Parathyroid adenoma (tissue), 2 donors: ENCODE results near the gene MS4A18.

Source experiments
- H2AFZ ChIP-seq: fragments of 300-600 bp; sonication (generic); one replicate; pipeline ENCODE4 v1.7.0; 2017; ENCODE audit warnings: antibody characterized with exemption, mild to moderate bottlenecking
- H3K27ac ChIP-seq: fragments of 300-600 bp; sonication (generic); one replicate; pipeline ENCODE4 v1.7.0; 2017
- H3K27me3 ChIP-seq: fragments of 300-600 bp; sonication (generic); one replicate; pipeline ENCODE4 v1.7.0; 2017; ENCODE audit warnings: low read length; ENCODE audit not compliant: control insufficient read depth, insufficient read depth
- H3K36me3 ChIP-seq: fragments of 300-600 bp; sonication (generic); one replicate; pipeline ENCODE4 v1.7.0; 2017; ENCODE audit warnings: low read length; ENCODE audit not compliant: control insufficient read depth, insufficient read depth
- H3K4me1 ChIP-seq: fragments of 300-600 bp; sonication (generic); one replicate; pipeline ENCODE4 v1.7.0; 2017; ENCODE audit warnings: control low read depth
- H3K4me2 ChIP-seq: fragments of 300-600 bp; sonication (generic); one replicate; pipeline ENCODE4 v1.7.0; 2017; ENCODE audit warnings: low read length
- H3K4me3 ChIP-seq: fragments of 300-600 bp; sonication (generic); one replicate; pipeline ENCODE4 v1.7.0; 2017; ENCODE audit warnings: low read depth, low read length
- H3K79me2 ChIP-seq: fragments of 300-600 bp; sonication (generic); one replicate; pipeline ENCODE4 v1.7.0; 2017; ENCODE audit warnings: control low read depth
- H3K9ac ChIP-seq: fragments of 300-600 bp; sonication (generic); one replicate; pipeline ENCODE4 v1.7.0; 2017; ENCODE audit warnings: mild to moderate bottlenecking
- H3K9me3 ChIP-seq: fragments of 300-600 bp; sonication (generic); one replicate; pipeline ENCODE4 v1.7.0; 2017; ENCODE audit warnings: low read length; ENCODE audit not compliant: control insufficient read depth
- CTCF ChIP-seq: fragments of 300-600 bp; sonication (generic); IDR thresholded peaks from one replicate; pipeline ENCODE4 v1.7.0; 2017; ENCODE audit warnings: antibody characterized with exemption, mild to moderate bottlenecking
- donor health status: primary hyperparathyroidism.

The MS4A18 gene

GRCh38 chr11:60717956-60718355 is 6.6 kb upstream of the MS4A18 start:
- no peak overlapping the region for H3K4me3 ChIP-seq
- no peaks in the 10 kb centered on the region for H3K9me3 ChIP-seq
- no peaks in the 10 kb centered on the region for H3K27me3 ChIP-seq
- H3K4me1 ChIP-seq: no peaks in the 10 kb centered on the region
- H3K36me3 ChIP-seq: no peaks in the 10 kb centered on the region
- H3K9ac ChIP-seq: no peak overlapping the region
- no peak for TF ChIP-seq CTCF
- H3K79me2 ChIP-seq: no peaks in the 10 kb centered on the region
- no peak overlapping the region for H2AFZ ChIP-seq
- no peak overlapping the region for H3K27ac ChIP-seq
- H3K4me2 ChIP-seq: no peak overlapping the region

- H3K36me3 ChIP-seq: no peaks in the 10 kb centered on the region
These were observed 5.8 kb upstream of the MS4A18 start for GRCh38 chr11:60718524-60719316.

GRCh38 chr11:60719391-60719790 is 5.1 kb upstream of the MS4A18 start:
- no peaks in the 10 kb centered on the region for H3K4me1 ChIP-seq
- no peaks in the 10 kb centered on the region for H3K27me3 ChIP-seq
- no peaks in the 10 kb centered on the region for H3K36me3 ChIP-seq
- H3K27ac ChIP-seq: no peak overlapping the region
- no peak overlapping the region for H3K4me3 ChIP-seq
- no peaks in the 10 kb centered on the region for H3K9me3 ChIP-seq
- TF ChIP-seq CTCF: no peak
- H3K79me2 ChIP-seq: no peaks in the 10 kb centered on the region
- no peak overlapping the region for H3K9ac ChIP-seq
- H2AFZ ChIP-seq: no peak overlapping the region
- H3K4me2 ChIP-seq: no peak overlapping the region

More at GRCh38 chr11:60718524-60719316, 5.8 kb upstream of the MS4A18 start:
- Histone ChIP-seq H3K4me2 (no peak overlapping the region), H3K27me3 (no peaks in the 10 kb centered on the region), H2AFZ (no peak overlapping the region), H3K9ac (no peak overlapping the region), H3K9me3 (no peaks in the 10 kb centered on the region), H3K4me3 (no peak overlapping the region), H3K4me1 (no peaks in the 10 kb centered on the region), H3K79me2 (no peaks in the 10 kb centered on the region), H3K27ac (no peak overlapping the region)
- no peak for TF ChIP-seq CTCF

GRCh38 chr11:60720460-60720859 is 4.1 kb upstream of the MS4A18 start:
- Histone ChIP-seq H3K9me3 (no peaks in the 10 kb centered on the region), H3K27ac (no peak overlapping the region), H3K36me3 (no peaks in the 10 kb centered on the region), H3K27me3 (no peaks in the 10 kb centered on the region), H3K4me2 (no peak overlapping the region), H3K4me3 (no peak overlapping the region), H3K79me2 (no peaks in the 10 kb centered on the region), H3K9ac (no peak overlapping the region), H3K4me1 (no peaks in the 10 kb centered on the region), H2AFZ (no peak overlapping the region)
- TF ChIP-seq CTCF: no peak

- TF ChIP-seq CTCF: no peak
- Histone ChIP-seq H3K9me3 (no peaks in the 10 kb centered on the region), H2AFZ (no peak overlapping the region), H3K36me3 (no peaks in the 10 kb centered on the region), H3K4me1 (no peaks in the 10 kb centered on the region), H3K9ac (no peak overlapping the region), H3K27me3 (no peaks in the 10 kb centered on the region), H3K79me2 (no peaks in the 10 kb centered on the region), H3K27ac (no peak overlapping the region), H3K4me2 (no peak overlapping the region), H3K4me3 (no peak overlapping the region)
These were observed 1.1 kb downstream of the MS4A18 start for GRCh38 chr11:60725592-60725991.
